CD4-positive, alpha-beta T cell treated with Interleukin-6 at 100 ng/mL for 8 hours (primary cell): Measurements from ENCODE around the gene DNAH8.
A peak's percentile ranks its signal among the peaks of the same experiment; 100 is the strongest.
"Not testable (repeated sequence)": the region's sequence is repeated elsewhere in the genome, so short reads cannot be mapped to it uniquely, and the experiment has no call there.

Source experiments
- DNase-seq: peaks from one replicate; pipeline ENCODE4 v3.0.0-alpha.2; 2020; ENCODE audit warnings: mixed read lengths, low spot score

DNAH8 gene

GRCh38 chr6:38843798-38844197 is 128.7 kb downstream of the DNAH8 start:
- DNase-seq: no peak

GRCh38 chr6:38845931-38846330 is 130.8 kb downstream of the DNAH8 start:
- DNase-seq: no peak

- DNase-seq: no peak
These were observed 131.2 kb downstream of the DNAH8 start for GRCh38 chr6:38846361-38846760.

- no peak for DNase-seq
These were observed 131.7 kb downstream of the DNAH8 start for GRCh38 chr6:38846844-38847243.

DNA sequence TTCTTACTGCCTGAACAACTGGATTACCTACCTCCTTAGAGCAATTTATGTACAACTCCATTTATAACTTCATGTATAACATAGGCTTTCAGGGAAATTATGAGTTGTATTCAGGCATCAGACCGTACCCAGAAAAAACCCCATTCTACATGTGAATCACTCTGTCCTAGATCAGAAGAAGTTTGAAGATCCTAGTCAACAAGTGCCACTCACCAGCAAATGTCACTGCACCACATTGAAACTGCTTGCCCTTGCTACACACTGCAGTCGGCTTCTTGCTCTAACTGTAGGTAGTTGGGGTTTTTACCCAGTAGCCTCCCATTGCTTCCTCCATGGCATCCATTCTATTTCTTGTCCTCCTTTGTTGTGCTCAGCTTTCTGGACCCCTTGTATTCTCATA is 132.4 kb downstream of the DNAH8 start:
- no peak for DNase-seq

GRCh38 chr6:38848760-38849159 is 133.6 kb downstream of the DNAH8 start:
- no peak for DNase-seq

DNA sequence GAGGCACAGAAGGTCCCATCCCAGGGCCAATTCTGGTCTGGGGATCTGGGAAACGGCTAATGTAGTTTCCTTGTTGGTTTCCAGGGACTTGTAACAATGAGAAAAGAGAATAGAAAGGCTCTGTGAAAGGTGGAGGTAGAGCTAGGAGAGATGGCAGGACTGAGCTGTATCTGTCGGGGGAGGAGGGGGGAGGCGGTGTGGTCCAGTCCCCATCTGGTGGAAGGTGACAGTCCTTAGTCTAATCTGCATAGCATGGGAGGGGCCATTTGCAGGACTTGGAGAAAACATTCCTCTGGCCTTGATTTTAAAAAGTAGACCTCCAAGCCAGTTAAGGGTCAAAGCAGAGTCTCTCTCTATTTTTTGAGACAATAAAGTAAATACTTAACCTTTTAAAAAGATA is 137.1 kb downstream of the DNAH8 start:
- no peak for DNase-seq

DNA sequence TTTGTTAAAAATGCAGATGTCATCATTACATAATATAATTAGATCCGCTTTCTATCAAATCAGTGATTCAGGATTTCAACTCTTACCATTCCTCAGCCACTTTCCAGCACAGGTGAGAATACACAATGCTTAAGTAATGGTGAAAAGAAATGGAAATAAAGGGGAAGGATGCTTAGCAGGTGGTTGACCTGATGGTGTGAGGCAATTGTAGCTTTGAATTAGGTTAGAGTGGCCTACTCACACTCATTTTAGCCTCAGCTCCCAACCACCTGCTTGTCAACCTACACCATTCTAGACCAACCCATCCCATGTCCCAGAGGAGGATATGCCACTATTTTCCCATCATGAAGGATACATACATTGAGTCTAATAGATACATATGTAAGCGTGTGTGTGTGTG is 138.1 kb downstream of the DNAH8 start:
- DNase-seq: no peak

- no peak for DNase-seq
These were observed 141.4 kb downstream of the DNAH8 start for GRCh38 chr6:38856492-38856891.

DNA sequence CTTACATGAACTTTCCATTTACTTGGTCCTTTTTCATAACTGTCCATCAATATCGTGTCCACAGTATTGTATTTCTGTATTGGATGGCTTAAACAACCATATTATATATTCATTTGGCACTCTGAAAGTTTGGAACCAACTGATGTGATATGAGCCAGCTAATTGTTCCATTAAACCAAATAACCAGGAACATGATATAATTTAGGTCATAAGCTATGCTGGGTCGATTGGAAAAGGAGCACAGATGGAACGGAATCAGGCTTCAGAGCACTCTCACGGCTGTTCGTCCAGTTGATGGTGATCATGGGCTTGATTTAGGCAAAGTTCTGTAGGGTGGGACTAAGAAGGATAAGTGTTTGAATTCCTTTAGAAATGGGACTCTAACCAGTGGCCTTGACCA is 142.7 kb downstream of the DNAH8 start:
- DNase-seq: no peak

- no peak for DNase-seq
These were observed 144.9 kb downstream of the DNAH8 start for GRCh38 chr6:38860041-38860440.

GRCh38 chr6:38861926-38862401 is 146.9 kb downstream of the DNAH8 start:
- DNase-seq: no peak

- DNase-seq: no peak
These were observed 150.5 kb downstream of the DNAH8 start for GRCh38 chr6:38865521-38866174.

- no peak for DNase-seq
These were observed 152.6 kb downstream of the DNAH8 start for GRCh38 chr6:38867726-38868125.

DNA sequence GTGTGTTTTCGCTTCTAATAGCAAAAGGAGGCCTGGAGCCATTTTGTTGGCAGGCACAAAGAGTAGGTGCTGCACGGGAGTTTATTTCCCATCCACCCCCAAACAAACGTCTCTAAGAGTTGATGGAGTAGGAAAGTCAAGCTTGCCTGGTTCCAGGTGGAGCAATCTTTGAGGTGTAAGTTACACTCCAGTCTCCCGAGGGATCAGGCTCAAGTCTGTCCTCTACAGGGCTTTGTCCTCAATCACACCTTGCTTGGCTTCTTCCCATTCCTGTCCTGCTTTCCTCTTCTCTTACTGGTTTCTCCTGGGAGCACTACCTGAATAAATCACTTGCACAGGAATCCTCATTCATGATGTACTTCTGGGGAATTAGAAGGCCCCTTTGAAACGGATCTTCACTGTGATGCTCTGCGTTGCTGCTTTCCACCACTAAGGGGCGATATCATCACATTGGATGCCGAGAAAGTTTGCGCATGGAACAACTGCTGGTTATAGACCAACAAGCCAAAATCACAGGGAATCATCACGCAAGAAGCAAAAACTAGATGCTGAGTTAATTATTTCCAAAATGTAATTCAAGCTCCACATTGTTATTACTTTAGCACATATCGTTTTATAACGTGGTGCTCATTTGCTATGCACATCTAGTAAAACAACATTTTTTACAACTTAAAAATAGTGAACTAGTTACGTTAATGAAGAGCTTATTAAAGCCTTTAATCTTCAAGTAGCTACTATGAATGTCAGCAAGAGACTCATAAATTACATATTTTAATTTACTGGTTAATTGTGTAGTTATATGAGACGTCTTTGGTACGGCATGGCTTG is 156.8 kb downstream of the DNAH8 start:
- DNase-seq: peak; percentile 50

DNA sequence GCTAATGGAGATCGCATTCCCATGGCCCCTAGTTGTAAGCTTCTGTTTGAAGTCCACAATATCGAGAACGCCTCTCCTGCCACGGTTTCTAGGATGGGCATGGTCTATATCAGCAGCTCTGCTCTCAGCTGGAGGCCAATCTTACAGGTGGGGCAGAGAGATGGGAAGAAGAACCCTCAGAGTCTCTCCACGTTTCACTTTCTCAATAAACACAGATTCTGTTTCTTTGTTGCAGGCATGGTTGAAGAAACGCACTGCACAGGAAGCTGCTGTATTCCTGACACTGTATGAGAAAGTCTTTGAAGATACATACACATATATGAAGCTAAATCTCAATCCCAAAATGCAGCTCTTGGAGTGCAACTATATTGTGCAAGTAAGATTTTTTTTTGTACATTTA is 157.9 kb downstream of the DNAH8 start:
- no peak for DNase-seq

DNA sequence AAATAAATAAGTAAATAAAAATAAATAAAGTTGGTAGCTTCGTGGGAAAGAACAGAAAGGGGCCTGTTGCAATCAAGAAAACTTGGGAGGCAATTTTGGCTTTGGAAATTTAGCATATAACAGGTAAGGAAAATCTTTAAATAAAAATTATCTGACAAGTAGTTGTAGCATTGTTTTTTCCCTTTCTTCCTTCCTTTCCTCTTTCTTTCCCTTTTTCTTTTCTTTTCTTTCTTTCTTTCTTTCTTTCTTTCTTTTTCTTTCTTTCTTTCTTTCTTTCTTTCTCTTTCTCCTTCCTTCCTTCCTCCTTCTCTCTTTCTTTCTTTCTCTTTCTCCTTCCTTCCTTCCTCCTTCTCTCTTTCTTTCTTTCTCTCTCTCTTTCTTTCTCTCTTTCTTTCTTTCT is 158.7 kb downstream of the DNAH8 start:
- not testable (repeated sequence) for DNase-seq

DNA sequence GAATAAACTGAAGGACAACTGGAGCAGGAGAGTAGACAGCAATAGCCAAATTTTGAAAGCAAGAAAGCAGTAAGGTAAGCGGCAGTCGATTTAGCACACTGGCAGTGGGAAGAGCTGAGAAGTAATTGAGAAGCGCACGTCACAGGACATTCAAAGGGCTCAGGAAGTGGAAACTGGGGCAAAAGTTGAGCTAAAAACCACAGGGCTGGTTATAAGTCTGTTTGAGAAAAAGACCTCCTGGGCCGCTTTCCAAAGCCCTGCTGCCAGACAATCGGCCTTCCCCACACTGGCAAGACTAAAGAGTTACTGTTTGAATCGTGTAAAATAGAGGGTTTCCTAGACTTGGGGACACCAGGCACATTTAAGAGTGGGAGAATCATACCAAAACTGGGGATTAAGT is 161.4 kb downstream of the DNAH8 start:
- DNase-seq: peak; percentile 65

DNA sequence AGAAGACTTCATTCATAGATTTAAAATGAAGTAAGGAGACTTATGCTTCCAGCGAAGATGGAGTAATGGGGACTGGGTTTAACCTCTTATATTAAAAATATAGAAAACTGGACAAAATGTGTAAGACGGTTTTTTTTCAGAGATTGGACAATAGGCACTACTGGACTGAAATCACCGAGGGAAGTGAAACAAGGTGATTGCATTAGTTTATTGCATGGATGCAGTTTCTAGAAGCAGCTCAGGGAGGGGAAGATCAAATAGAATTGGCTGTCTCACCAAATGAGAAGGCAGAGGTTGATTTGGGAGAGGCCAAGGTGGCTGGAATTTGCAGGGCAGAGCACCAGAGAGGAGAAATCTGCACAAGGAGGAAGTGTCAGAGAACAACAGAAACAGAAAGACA is 162.6 kb downstream of the DNAH8 start:
- no peak for DNase-seq

- no peak for DNase-seq
These were observed 167.0 kb downstream of the DNAH8 start for GRCh38 chr6:38882157-38882556.

DNA sequence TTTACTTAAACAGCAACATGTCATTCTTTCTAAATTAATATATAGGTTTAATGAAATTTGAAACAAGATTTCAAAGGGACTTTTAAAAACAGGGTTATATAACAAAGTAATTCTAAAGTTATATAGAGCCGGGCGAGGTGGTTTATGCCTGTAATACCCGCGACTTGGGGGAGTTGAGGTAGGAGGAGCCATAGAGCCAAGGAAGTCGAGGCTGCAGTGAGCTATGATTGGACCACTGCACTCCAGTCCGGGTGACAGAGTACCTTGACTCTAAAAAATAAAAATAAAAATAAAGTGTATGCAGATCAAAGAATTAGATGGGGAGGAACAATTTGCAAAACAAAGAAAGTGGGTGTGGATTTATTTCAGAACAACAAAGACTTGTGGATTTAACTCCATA is 182.4 kb downstream of the DNAH8 start:
- no peak for DNase-seq

- DNase-seq: no peak
These were observed 186.9 kb downstream of the DNAH8 start for GRCh38 chr6:38901802-38902522.

DNA sequence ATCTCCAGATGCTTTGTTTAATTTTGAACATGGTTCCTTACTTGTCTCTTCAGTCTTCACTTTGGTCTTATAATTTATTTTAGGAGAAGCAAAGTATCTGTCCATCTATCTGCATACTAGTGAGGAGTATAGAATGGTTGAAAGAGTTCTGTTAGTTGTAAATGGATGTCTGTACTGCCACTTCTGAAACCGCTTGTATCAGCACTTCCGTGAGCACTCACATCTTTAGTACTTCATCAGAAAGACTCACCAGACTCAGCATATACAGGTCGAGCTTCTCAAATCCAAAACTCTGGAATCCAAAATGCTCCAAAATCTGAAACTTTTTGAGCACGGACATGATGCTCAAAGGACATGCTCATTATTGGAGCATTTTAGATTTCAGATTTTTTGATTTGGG is 191.5 kb downstream of the DNAH8 start:
- DNase-seq: no peak
